ENCODE results near the gene ADAM33. TPM values are rescaled to one million over a fixed set of nuclear protein-coding genes. Genes with fewer than 3 reads are reported as not detected.

ADAM33 gene
- total and polyA plus RNA-seq, 2 of the 13 experiments (the other 11 are each of a cell fraction or from before 2014, with no cell fraction given): not detected

GRCh38 chr20:3631534-3631933 is 50.3 kb downstream of the ADAM33 start:
- WGBS (ENCODE audit: low lambda C conversion rate): 94% methylated on average over 5 of the region's 5 CpGs
- CTCF ChIA-PET (ENCODE audit: low intra/inter-chr PET ratio, low total read pairs): no interaction called here
- H3K9me3 ChIP-seq (ENCODE audit: low read length): no peaks in the 10 kb centered on the region

More at GRCh38 chr20:3631534-3631933, 50.3 kb downstream of the ADAM33 start:
- TF ChIP-seq ZNF770 (CRISPR knock-in tag; IDR thresholded peaks at IDR 0.05): no peak
- TF ChIP-seq, protein P1, sequence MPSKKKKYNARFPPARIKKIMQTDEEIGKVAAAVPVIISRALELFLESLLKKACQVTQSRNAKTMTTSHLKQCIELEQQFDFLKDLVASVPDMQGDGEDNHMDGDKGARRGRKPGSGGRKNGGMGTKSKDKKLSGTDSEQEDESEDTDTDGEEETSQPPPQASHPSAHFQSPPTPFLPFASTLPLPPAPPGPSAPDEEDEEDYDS (CRISPR knock-in tag; IDR thresholded peaks at IDR 0.05): no peak
- TF ChIP-seq ZNF232 (CRISPR knock-in tag; IDR thresholded peaks at IDR 0.05; ENCODE audit: borderline replicate concordance): no peak
- TF ChIP-seq ZBTB43 (CRISPR knock-in tag; conservative IDR thresholded peaks at IDR 0.05): no peak
- no peak for TF ChIP-seq FOXP1 (IDR thresholded peaks at IDR 0.05)
- no peak for TF ChIP-seq FOXP1 (CRISPR knock-in tag; IDR thresholded peaks at IDR 0.05)
- no peak for TF ChIP-seq RAD51 (IDR thresholded peaks at IDR 0.05; ENCODE audit: borderline replicate concordance)
- TF ChIP-seq, protein P2, sequence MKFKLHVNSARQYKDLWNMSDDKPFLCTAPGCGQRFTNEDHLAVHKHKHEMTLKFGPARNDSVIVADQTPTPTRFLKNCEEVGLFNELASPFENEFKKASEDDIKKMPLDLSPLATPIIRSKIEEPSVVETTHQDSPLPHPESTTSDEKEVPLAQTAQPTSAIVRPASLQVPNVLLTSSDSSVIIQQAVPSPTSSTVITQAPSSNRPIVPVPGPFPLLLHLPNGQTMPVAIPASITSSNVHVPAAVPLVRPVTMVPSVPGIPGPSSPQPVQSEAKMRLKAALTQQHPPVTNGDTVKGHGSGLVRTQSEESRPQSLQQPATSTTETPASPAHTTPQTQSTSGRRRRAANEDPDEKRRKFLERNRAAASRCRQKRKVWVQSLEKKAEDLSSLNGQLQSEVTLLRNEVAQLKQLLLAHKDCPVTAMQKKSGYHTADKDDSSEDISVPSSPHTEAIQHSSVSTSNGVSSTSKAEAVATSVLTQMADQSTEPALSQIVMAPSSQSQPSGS (CRISPR knock-in tag; IDR thresholded peaks at IDR 0.05): no peak
- FAIRE-seq (no peak), DNase-seq (ENCODE audit: low spot score) (no peak), ATAC-seq (no peak)
- Histone ChIP-seq H3K4me1 (ENCODE audit: insufficient read depth, low read length) (peaks cover 38% of the 10 kb centered on the region), H2AFZ (ENCODE audit: low read length) (no peak overlapping the region), H3K27ac (ENCODE audit: extremely low read length, insufficient read depth, low read length) (no peak overlapping the region), H3K36me3 (replicated peaks in 1 of 2; ENCODE audit: control insufficient read depth in 1 of 2, insufficient read depth in 2 of 2, low read length in 2 of 2) (peaks cover 12 to 15% of the 10 kb centered on the region in 2 experiments; a peak in 4 of 5 replicates), H3K9ac (ENCODE audit: insufficient read depth, low read depth, low read length) (no peak overlapping the region), H4K20me1 (ENCODE audit: insufficient read depth, low read length) (peaks cover 5% of the 10 kb centered on the region), H3K79me2 (ENCODE audit: insufficient read depth, low read length) (no peaks in the 10 kb centered on the region), H3K4me2 (ENCODE audit: low read depth, low read length) (no peak overlapping the region), H3K4me3 (replicated peaks in 1 of 3; ENCODE audit: insufficient read depth in 1 of 3, low read depth in 2 of 3, low read length in 3 of 3) (no peak overlapping the region), H3K27me3 (ENCODE audit: control insufficient read depth in 1 of 2, insufficient read depth in 2 of 2, low read length in 2 of 2) (no peaks in the 10 kb centered on the region)
- in situ Hi-C loops (cut with HindIII; ENCODE audit: extremely low pct_ligation_motif_present, low pct_unique_long_range_greater_than_20kb) (no loop called here), intact Hi-C loops (cut with micrococcal nuclease; ENCODE audit: unreplicated experiment) (no loop called here)
- BruUV-seq (replicated peaks): no TSS peak
- POLR2A ChIA-PET: no interaction called here
